ENCODE measurements around the gene GAB1. TPM values are rescaled to one million over a fixed set of nuclear protein-coding genes. Genes with fewer than 3 reads are reported as not detected.

GAB1 gene
- total and polyA plus RNA-seq, 7 donors: 1.0 to 20.3 (median 10.1) TPM

DNA sequence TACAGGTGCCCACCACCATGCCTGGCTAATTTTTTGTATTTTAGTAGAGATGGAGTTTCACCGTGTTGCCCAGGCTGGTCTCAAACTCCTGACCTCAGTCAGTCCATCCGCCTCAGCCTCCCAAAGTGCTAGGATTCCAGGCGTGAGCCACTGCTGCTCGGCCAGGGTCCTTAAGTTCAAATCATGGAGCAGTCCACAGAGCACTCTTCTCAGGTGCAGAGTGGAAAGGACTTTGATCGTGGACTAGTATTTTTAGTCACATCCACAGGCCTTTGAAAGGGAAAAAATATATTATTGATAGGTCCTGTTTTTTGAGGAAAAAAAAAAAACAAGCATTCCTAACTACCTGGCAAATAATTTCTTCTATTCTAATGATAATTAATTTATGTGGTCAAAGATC, 31.2 kb downstream of the GAB1 start:
- Histone ChIP-seq H3K36me3 (ENCODE audit: insufficient read depth in 1 of 2, low read depth in 1 of 2) (no peaks in the 10 kb centered on the region), H3K4me3 (no peak overlapping the region), H3K27ac (no peak overlapping the region), H3K4me1 (peaks cover 36% of the 10 kb centered on the region), H3K9me3 (peaks cover 4% of the 10 kb centered on the region), H3K27me3 (ENCODE audit: insufficient read depth in 3 of 3, low read length in 2 of 3) (no peaks in the 10 kb centered on the region)
- 94 to 98% (median 95%) methylated on average over 5 of the region's 5 CpGs for WGBS, 3 donors
- intact Hi-C loops (cut with DNase I): no loop called here
- DNase-seq (no peak), ATAC-seq (no peak)
- TF ChIP-seq, protein P1, sequence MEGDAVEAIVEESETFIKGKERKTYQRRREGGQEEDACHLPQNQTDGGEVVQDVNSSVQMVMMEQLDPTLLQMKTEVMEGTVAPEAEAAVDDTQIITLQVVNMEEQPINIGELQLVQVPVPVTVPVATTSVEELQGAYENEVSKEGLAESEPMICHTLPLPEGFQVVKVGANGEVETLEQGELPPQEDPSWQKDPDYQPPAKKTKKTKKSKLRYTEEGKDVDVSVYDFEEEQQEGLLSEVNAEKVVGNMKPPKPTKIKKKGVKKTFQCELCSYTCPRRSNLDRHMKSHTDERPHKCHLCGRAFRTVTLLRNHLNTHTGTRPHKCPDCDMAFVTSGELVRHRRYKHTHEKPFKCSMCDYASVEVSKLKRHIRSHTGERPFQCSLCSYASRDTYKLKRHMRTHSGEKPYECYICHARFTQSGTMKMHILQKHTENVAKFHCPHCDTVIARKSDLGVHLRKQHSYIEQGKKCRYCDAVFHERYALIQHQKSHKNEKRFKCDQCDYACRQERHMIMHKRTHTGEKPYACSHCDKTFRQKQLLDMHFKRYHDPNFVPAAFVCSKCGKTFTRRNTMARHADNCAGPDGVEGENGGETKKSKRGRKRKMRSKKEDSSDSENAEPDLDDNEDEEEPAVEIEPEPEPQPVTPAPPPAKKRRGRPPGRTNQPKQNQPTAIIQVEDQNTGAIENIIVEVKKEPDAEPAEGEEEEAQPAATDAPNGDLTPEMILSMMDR (IDR thresholded peaks at IDR 0.05): no peak

DNA sequence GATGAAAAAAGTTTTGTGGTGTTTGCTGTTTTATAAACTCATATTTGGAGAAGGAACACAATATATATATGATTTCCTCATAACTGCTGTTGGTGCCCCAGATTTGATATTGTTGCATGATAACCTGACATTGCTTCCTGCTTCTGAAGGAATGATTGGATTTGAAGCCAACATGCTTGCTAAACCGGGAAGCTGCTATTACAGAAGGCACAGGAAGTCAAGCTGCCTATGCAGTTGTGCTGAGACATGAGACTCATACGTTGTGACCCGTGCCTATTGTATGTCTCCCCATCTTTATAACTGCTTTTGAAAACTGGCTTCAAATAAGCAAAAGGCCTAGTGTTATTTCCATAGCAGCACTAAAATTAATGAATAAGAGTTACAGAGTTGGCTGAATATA, 32.9 kb downstream of the GAB1 start:
- ATAC-seq (peak; percentile 42 to 69 (median 58)), DNase-seq (no peak)
- TF ChIP-seq, protein P1 (IDR thresholded peaks at IDR 0.05): no peak
- Histone ChIP-seq H3K36me3 (ENCODE audit: insufficient read depth in 1 of 2, low read depth in 1 of 2) (no peaks in the 10 kb centered on the region), H3K4me1 (peaks cover 43% of the 10 kb centered on the region), H3K4me3 (no peak overlapping the region), H3K27ac (peak overlapping the region; percentile 65), H3K9me3 (peaks cover 4% of the 10 kb centered on the region), H3K27me3 (ENCODE audit: insufficient read depth in 3 of 3, low read length in 2 of 3) (no peaks in the 10 kb centered on the region)
- intact Hi-C loops (cut with DNase I): no loop called here
- 9 to 18% (median 11%) methylated on average over 3 of the region's 3 CpGs for WGBS, 3 donors

DNA sequence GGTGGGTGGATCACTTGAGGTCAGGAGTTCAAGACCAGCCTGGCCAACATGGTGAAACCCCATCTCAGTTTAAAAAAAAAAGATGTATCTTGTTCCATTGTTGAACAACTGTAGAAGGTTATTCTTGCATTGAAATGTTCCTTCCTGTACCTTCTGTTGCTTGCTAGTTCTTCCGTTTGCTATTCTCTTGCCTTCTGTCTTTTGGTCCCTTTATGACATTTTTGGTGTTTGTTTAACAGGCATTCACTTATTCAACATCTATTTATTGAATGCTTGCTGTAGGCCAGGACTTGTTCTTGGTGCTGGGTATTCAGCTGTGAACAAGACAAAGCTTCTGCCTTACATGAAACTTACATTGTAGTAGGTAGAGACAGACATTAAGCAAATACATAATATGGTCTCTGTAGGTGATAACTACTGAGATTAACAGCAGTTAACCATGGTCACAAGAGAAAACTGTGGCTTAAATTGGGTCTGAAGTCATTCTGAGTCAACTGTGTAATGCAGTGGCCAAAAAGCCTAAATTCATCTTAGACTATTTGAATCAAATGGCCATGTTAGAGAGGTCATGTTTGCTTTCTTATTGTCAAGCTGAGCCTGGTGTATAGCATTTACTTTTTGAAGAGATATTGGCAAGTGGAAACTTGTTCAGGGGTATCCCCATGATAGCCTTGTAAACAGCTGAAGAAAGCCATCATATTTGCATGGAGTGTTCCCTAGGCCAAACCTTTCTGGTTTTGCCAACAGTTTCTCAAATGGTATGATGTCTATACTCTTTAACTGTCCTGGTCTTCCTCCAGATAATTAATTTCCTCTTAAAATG, 35.6 kb downstream of the GAB1 start:
- no peak for DNase-seq
- no peaks in the 10 kb centered on the region for H3K27me3 ChIP-seq (ENCODE audit: insufficient read depth in 3 of 3, low read length in 2 of 3)
- H3K27ac ChIP-seq: peak overlapping the region; percentile 61
- intact Hi-C loops (cut with DNase I): loop anchor here in 1 of 2 donors (10.0 kb wide), 1 partner anchor 92 kb away; no protein-coding TSS in a partner anchor
- TF ChIP-seq, protein P1 (IDR thresholded peaks at IDR 0.05): no peak
- ATAC-seq: no peak
- H3K36me3 ChIP-seq (ENCODE audit: insufficient read depth in 1 of 2, low read depth in 1 of 2): no peaks in the 10 kb centered on the region
- no peak overlapping the region for H3K4me3 ChIP-seq
- H3K9me3 ChIP-seq: peaks cover 4% of the 10 kb centered on the region
- H3K4me1 ChIP-seq: peaks cover 63% of the 10 kb centered on the region
- 47 to 60% (median 54%) methylated on average over 1 of the region's 1 CpG for WGBS, 3 donors

DNA sequence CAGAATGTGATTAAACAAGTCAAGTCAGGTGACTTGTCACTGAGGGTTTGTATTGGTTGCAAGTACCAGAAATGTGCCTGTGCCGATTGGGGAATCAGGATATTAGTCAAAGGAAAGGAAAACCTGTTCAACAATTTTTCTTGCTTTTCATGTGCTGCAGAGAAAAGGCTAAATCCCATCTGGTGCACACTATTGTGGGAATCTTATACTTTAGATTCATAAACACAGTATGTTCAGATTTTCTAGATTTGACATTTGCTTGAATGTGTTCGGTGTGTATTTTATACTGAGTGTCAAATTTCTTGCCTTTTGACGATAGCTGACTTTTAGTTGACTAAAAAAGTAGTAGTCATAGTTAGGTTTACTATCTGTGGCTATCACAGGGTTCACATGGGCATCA, 37.6 kb downstream of the GAB1 start:
- H3K4me1 ChIP-seq: peaks cover 80% of the 10 kb centered on the region
- 40 to 68% (median 49%) methylated on average over 3 of the region's 3 CpGs for WGBS, 3 donors
- peak overlapping the region; percentile 42 for H3K27ac ChIP-seq
- intact Hi-C loops (cut with DNase I): loop anchor here in 1 of 2 donors (10.0 kb wide), 1 partner anchor 91 kb away; no protein-coding TSS in a partner anchor
- H3K27me3 ChIP-seq (ENCODE audit: insufficient read depth in 3 of 3, low read length in 2 of 3): no peaks in the 10 kb centered on the region
- no peak for DNase-seq
- TF ChIP-seq, protein P1 (IDR thresholded peaks at IDR 0.05): no peak
- ATAC-seq: no peak
- no peak overlapping the region for H3K4me3 ChIP-seq
- no peaks in the 10 kb centered on the region for H3K36me3 ChIP-seq (ENCODE audit: insufficient read depth in 1 of 2, low read depth in 1 of 2)
- peaks cover 4% of the 10 kb centered on the region for H3K9me3 ChIP-seq

Data from psoas muscle (tissue), 8 donors.